HG03460 (cell line): Measurements from ENCODE around the gene ASIC2.

Source experiments
- ATAC-seq: cut with Tn5 transposase; IDR thresholded peaks from one replicate; pipeline ENCODE4 v1.9.1; 2021; ENCODE audit not compliant: unreplicated experiment

ASIC2 gene

DNA sequence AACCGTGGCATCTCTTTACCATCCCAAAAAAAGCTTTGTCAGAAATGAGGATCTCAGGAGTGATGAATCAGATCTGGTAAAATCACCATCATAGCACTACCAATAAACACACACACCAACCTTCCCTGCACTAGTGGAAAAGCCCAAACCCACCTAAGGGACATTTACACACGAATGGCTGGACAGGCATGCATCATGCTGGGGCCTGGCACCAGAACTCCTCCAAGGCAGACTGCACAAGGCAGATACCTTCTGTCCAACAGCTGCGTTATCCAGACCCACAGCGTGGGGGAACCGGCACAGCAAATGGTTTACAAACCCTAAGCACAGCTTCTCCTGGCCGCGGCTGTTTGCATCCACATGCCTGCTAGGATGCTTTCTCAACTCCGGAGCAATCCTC is 2.8 kb downstream of the ASIC2 start:
- ATAC-seq = no peak

DNA sequence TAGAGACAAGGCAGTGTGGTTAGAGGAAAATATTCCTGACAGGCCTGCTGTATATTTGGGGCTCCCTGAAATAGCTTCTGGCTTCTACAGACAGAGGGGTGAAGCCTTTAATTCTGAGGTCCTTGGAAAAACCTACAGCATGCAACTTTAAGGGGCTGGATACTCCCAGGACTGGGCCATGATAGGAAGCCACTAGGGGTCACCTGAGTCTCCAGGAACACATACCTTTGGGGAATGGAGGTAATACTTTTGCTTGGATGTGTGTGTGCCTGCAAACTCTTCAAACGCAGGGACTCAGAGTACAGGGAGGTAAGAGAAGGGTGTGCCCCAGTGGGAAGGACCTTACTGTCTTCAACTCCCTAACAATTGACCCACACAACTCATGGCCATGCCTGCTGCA is 4.1 kb downstream of the ASIC2 start:
- no peak for ATAC-seq

DNA sequence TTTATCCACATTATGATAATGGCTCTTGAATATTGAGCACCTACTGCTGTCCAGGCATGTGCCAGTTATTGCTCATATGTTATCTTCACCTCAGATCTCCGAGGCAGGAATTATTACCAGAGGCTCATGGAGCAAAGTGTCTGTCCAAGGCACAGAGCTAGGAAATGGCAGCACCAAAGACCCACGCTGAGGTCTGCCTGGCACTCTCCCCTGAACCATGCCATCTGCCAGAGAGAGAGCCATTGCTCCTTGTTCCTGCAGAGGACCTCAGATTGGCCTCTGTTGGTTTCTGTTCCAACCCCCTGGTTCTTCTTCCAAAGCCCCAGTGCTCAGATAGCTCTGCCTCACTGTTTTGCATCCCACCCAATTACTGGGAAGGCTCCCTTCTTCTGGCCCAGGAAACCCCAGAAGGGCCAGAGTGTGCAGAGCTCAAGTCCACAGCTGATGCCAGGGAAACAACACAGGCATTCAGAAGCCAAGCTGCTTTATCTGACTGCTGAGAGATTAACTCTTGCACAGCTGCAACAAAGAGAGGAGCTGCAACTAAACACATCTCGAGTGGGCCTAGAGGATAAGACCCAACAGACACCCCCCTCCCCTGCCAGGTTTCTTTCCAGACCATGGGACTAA is 5.9 kb downstream of the ASIC2 start:
- ATAC-seq = no peak

DNA sequence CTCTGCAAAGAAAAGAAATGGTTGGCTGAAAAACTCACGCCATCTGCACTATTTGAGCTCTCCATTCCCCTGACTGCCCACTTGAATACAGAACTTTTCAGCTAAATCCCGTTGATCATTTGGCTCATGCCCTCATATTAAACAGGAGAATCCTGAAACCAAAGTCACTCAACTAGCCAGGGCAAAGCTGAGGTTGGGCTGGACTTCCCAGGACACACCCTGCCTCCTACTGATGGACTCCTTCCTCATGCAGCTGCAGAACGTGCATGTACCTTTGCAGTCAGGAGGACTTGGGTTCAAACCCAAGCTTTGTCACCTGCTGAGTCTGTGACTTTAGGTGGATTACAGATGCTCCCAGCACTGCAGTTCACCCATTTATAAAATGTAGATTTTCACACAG is 7.7 kb downstream of the ASIC2 start:
- ATAC-seq = no peak

DNA sequence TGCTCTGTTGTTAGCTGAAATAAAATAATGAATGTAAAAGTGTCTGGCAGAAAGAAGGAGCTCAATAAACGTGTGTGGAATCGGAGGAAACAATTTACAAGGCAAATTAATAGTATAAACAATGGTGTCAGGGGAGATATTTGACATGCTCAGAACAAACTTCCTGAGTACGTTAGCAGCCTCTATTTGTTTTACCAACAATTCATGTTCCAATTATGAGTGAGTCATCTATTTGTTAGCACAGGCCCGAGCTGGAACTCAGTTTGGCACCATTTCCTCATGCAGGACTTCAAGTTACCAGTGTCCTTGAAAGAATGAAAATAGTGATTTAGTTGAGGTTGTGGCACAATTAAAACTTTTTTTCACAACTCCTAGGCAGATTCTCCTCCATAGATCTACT is 9.1 kb downstream of the ASIC2 start:
- ATAC-seq = no peak

DNA sequence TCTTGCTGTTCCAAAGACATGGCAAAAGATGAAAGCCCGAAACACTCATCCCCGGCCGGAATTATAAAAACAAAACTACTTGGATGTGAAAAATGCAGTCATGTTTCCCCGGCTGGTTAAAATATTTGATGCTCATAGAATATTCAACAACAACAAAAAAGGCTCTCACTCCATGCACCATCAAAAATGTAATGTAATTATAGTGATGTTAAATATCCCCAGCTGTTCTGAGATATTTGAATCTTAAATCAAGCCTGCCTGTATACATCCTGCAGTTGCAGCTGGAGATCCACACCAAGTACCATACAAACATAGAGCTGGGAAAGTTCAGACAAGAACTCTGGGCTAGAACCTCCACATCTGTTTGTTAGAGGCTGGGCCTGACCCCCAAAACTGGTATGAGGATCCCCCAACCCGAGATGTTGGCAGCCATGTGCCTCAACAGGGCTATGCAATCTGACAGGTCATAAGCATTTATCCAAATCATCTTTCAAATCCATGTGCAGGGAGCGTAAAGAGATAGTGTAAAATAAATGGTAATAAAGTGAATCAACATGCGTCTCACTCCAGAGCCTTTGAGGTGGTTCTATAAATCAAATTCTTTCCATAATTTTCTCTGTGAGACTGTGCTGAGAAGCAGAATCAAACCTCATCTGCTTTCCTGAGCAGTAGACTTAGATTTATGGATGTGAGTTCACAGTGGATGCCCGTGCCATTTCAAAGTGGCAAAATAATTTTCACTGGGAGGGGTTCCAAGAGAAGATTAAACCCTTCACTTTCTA is 12.7 kb downstream of the ASIC2 start:
- ATAC-seq = no peak

DNA sequence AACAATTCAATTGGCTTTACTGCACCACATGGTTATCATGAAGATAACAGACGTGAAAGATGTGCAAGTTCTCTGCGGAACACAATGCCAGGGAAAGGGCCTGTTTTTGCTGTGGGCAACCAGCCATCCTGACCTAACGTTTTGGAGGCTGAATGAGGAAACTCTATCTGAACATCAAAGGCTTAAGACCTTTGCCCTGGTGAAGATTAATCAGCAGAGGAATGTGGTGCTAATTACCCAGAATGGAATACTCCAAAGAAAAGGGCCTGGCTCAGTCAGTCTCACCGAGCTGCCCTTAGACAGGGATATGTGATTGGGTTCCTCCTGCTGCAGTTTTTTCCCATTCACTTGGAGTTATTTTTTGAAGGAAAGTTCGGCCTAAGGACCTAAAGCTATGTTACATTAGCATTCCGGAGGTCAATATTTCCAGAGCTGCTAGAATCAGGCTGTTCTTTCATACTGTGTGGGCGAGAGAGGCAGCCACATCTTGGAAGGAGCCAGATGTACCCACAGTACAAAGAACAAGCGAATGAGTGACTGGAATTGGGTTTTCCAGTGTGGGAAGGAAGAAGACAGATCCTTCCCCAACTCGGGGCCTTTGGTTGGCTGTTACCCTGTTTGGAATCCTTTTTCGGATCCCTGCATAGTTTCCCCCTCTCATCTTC is 15.5 kb downstream of the ASIC2 start:
- ATAC-seq = no peak

DNA sequence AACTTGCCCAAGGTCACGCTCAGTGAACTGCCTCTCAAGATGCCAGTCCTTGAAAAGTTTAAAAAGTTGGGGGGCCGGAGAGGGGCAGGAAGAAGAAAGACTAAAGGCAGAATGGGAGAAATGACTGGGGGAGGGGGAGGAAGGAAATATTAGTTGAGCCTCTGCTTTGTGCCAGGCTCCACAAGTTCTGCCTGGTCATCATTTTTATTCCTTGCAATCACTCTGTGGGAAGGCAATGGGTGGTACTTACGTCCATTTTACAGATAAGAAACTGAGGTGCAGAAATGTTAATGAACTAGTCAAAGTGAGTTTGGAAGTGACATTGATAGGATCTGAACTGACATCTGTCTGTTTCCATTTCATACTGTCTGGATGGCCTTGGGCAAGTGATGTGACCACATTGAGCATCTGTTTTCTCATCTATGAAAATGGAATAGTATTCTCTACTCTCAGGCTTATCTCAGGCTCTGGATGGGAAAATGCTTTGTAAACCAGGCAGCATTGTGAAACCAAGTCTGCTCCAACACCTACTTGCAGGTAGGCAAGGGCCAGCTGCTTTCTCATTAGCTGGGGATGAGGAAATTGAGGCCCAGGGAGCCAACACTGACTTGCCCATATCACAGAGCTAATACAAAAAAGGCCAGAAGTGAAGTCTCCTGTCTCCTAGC is 19.2 kb downstream of the ASIC2 start:
- ATAC-seq = no peak

DNA sequence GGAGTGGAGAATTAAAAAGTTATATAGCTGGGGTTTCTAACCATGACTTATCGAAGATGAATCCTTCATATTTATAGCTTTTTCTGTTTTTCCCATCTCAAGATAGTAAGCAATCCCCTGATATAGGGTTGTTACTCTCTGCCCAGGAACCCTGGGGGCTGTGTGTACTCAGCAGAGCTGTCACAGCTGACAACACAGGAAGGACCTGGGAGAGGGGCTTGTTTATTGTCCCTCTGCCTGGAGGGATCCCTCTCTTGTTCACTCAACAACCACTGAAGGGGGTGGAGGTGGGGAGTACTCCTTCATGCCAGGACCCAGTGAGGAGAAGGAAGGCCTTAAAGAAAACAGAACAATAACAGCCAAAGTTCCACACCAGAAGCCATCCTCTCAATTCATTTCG is 19.8 kb downstream of the ASIC2 start:
- no peak for ATAC-seq

DNA sequence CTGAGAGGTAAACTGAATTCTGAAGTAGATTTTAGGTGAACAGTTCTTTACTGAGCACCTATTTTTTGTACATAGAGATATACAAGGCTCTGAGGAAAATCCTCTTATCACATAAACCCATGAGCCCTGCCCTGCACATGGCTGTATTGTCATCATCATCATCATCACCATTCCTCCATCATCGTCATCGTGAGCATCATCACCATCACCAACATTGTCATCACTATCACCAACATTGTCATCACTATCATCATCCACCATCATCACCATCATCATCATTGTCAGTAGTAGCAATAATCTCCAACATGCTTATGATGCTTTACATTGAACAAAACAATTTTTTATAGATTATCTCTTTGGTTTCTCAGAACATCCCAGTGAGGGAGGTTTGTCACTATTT is 20.7 kb downstream of the ASIC2 start:
- no peak for ATAC-seq

DNA sequence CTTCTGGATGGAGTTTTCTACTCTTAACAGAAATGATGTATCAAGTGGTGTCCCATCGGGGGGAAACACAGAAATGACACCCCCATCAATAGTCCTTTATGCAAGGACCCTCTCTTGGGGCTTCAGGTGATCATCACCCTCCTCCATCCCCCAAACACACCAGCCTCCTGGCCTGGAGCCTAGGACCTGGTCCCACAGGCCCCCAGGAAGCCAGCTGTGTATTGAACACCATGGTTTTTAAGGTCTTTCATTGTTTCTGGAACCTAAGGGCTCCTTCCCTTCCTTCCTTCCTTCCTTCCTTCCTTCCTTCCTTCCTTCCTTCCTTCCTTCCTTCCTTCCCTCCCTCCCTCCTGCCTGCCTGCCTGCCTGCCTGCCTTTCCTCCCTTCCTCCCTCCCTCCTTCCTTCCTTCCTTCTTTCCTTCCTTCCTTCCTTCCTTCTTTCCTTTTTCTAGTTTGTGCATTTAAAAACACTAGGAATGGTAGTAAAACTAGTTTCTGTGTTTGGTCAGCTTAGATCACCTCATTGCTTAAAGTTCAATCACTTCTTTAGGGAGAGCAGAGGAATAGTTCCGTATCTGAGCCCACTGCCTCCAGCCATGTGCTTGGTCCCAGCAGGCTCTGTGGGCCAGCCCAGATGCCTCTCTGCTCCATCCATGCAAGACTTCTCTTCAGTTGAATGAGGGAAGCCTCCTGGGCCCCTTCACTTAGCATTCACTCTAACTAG is 23.6 kb downstream of the ASIC2 start:
- ATAC-seq = no peak

DNA sequence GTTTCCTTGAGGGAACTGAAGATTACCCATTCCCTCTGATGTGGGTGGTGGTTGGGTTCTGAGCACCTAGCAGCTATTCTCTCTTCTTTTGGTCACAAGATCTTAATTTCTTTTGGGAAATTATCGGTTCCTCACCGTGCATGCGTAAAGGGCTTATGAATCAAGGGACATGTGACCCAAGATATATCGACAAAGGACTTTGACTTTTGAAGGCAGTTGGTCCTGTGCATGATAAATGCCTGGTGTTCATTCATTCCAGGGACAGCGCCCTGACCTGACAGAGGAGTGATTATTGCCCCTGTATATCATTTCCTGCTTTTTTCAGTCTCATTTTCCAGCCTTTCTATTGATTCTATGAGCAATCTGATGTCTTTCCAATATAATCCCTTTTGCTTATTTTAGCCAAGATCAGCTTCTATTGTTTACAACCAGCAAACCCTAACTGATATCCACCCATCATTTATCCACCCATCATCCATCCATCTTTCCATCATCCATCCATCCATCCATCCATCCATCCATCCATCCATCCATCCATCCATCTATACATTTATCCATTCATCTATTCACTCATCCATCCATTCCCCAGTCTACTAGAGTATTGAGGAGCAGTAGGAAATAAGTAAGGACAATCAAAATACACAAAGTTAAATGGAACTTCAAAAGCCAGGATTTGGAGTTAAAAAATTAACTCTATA is 25.1 kb downstream of the ASIC2 start:
- no peak for ATAC-seq

DNA sequence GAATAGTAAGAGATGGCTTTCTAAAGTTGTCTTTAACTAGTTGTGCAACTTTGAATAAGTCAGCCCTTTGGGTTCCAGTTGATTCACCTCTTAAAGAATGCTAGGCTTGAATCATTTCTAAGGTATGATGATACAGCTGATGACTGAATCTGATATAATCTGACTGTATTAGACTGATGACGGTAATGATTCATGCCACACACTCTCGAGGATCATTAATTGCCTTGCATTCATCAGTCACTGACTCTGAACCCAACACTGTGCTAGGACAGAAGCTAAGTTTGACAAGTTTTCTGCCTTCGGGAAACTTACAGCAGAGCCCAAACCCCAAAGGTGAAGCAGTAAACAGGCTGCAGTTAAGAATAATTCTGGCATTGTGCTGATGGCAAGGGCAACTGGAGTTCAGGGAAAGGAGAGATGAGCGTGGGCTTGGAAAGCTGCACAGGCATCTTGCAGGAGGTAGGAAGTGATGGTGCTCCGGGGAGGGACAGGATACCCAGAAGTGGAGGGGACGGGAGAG is 25.8 kb downstream of the ASIC2 start:
- ATAC-seq = no peak

DNA sequence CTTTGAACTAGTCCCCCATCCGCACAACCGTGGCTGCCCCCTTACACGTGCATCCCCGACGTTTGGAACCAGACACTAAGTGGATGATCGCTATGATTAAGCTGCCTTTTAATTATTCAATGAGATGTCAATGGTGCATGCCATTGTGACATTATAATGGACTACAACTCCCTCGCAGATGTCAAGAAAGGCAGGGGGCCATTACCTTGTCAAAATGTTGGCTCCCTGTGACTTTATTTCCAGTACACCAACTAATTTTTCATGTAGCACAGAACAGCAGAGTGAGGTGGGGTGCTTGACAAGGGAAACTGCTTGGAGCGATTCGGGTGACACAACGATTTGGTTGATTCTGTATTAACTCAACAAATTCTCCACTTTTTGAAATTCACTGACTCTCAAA is 26.5 kb downstream of the ASIC2 start:
- no peak for ATAC-seq

DNA sequence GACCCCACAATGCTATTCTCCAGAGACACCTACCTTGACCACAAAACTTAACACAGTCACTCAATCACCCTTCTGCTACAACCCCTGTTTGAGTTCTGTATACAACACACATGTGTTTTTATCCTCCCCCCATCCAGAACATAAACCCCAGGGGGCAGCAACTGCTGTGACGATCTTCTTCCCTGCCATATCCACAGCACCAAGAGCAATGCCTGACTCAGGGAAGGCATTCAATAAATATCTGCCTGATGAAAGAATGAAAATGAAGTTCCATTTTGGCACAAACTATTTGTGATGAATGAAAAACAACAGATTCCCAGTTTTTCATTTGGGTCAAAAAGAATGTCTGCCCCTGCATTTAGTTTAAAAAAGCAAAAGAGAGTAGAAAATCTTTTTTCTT is 27.0 kb downstream of the ASIC2 start:
- no peak for ATAC-seq

DNA sequence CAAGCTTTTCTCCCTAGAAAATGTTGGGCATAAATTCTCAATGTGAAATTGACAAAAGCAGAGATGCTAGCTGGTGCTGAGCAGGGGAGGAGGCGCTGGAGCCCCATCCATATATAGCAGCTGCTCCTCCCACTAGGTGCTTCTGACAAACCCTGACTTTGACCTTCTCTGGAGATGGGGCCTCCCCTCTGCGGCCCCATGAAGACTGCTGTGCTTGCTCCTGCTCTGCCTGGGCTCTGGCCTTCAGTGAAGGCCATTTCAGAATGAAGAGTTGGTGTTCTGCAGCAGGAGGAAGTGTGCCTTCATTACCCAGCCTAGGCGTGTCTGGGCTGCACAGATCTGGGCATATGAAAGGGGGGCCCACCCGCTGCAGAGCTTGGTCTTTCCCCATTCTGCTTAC is 29.7 kb downstream of the ASIC2 start:
- ATAC-seq = no peak

DNA sequence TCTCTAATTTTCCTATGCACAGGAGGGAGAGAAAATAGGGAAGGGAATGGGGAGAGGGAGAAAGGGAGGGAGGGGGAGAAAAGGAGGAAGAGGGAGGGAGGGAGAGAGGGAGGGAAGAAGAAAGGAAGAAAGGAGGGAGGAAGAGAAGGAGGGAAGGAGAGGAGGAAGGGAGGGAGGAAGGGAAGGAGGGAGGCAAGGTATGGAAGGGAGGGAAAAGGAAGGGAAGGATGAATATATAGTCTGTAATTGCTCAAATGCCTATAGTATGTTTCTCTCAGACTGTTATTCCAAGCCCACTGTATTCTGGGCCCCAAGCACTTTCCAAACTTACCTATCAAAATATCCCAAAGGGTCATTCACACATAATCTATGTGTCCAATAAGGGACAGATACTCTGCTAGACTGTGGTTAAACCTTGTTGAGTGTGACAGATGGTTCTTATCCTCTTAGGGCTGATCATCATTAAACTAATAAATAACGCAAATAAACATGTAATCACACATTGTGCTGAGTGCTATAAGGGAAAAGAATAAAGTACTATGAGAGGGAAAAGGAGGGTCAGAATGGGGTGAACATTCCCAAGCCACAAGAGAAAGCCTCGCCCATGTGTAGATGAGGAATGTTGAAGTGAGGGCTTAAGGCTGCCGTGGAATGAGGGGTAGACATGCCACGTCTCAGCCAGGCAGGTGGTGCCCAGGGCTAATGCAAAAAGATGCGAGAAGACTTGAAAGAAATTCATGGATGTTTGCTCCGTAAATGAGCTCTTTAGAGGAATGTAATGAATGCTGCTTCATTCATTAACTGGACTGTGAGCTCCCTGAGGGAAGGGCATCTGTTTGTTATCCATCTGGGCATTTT is 30.6 kb downstream of the ASIC2 start:
- ATAC-seq = no peak

DNA sequence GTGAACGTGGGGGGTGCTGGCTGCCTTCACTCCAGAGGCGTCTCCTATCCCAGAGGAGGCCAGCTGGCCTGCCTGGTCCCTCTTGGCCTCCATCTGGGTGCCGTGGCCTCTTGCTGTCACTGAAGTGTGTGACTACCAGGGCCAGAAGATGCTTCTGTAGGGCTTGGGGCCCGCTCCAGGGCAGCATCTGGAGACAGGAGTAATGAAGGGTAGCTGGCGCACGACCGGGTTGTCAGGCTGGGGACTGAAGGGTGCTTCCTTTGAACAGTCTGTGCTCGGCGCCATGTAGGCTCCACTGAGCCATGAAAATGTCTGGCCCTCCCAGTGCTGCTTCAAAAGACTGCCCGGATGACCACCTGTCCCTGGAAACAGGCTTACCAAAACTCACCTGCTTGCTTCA is 31.3 kb downstream of the ASIC2 start:
- no peak for ATAC-seq

DNA sequence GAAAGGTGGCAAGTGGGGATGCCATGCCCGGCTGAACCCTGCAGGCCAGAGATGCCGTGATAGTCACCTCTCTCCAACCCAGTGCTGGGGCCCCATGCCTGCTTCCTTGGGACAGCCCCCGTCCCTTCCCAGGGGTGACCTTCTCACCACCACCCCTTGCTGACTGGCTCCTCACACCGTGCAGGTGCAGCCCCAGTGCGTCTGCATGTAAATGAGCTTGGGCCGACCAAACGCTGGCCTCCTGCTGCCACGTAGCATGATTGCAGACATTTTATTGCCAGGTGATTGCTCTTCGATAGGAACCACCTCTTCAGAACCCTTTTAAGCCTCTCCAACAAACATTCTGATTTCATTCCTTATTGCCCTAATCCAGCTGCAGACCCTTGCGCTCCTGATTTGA is 32.5 kb downstream of the ASIC2 start:
- ATAC-seq = no peak
